ENCODE data around the gene GPR107.
A peak's percentile ranks its signal among the peaks of the same experiment; 100 is the strongest.

GPR107 gene

DNA sequence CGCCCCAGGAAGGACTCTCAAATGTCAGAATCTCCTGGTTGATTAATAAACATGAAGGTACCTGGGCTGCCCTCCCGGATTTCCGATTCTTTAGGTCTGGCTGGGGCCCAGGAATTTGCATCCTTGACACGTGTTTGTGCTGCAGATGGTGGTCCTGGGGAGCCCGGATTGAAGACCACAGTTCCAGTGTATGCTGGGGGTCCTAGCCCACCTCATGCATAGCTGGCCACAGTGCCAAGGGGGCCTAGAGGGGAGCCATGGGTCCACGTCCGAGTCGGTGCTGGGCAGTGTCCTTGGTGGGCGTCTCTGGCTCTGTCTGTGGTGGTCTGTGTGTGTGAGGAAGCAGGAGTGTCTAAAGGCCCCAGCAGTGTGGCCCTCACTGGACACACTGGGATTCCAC lies 121.6 kb downstream of the GPR107 start:
- Histone ChIP-seq H3K79me2 (ENCODE audit: control insufficient read depth, insufficient read depth, low read length, unreplicated experiment) (peaks cover 70% of the 10 kb centered on the region), H3K4me3 (ENCODE audit: low read depth, low read length) (no peak overlapping the region), H2AFZ (ENCODE audit: low read length, unreplicated experiment) (no peak overlapping the region), H3K27me3 (ENCODE audit: insufficient read depth, low read length) (no peaks in the 10 kb centered on the region), H3K27ac (ENCODE audit: low read depth, low read length) (no peak overlapping the region), H3K36me3 (ENCODE audit: insufficient read depth, low read length) (no peaks in the 10 kb centered on the region), H3K4me1 (ENCODE audit: control insufficient read depth, insufficient read depth, low read length, unreplicated experiment) (peaks cover 8% of the 10 kb centered on the region)

GRCh38 chr9:130176760-130177159 lies 123.1 kb downstream of the GPR107 start:
- no peak overlapping the region for H3K27ac ChIP-seq (ENCODE audit: low read depth, low read length)
- no peaks in the 10 kb centered on the region for H3K36me3 ChIP-seq (ENCODE audit: insufficient read depth, low read length)
- H2AFZ ChIP-seq (ENCODE audit: low read length, unreplicated experiment), result no peak overlapping the region
- peaks cover 6% of the 10 kb centered on the region for H3K4me1 ChIP-seq (ENCODE audit: control insufficient read depth, insufficient read depth, low read length, unreplicated experiment)
- peaks cover 84% of the 10 kb centered on the region for H3K79me2 ChIP-seq (ENCODE audit: control insufficient read depth, insufficient read depth, low read length, unreplicated experiment)
- no peaks in the 10 kb centered on the region for H3K27me3 ChIP-seq (ENCODE audit: insufficient read depth, low read length)
- H3K4me3 ChIP-seq (ENCODE audit: low read depth, low read length), result no peak overlapping the region

DNA sequence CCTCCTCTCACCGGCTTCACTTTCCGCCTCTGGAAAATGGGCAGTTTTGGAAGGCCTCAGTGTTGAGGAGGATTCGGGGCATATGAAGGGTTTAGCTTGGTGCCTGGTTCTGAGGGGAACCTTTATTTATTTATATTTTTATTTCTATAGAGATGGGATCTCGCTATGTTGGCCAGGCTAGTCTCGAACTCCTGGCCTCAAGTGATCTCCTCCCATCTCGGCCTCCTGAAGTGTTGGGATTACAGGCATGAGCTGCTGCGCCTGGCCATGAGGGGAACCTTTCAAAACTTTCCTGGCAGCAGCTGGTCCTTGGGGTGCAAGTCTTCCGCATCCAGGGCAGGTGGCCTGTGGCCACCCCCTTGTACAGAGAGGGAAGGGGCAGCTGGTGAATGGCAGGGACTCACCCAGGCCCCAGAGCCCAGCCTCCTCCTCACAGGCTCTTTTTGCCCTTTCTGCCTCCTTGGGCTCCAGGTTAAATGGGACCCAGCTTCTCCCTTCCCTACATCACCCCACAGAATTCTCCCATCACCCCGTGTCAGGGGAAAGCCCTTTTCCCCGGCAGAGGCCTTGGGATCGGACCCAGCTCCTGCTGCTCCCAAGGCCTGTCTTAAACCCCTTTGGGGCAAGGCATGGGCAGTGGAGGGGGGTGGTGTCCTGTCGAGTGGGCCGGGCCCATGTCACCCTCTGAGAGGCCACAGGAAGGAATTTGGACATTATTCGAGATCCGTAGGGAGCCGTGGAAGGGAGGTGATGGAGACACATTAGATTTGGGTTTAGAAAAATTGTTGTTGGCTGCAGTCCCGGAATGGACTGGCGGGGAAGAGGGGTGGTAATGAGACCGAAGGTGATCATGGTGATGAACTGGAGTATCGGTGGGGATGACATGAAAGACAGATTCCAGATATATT lies 124.4 kb downstream of the GPR107 start:
- no peak overlapping the region for H3K4me3 ChIP-seq (ENCODE audit: low read depth, low read length)
- no peak overlapping the region for H2AFZ ChIP-seq (ENCODE audit: low read length, unreplicated experiment)
- no peak overlapping the region for H3K27ac ChIP-seq (ENCODE audit: low read depth, low read length)
- H3K4me1 ChIP-seq (ENCODE audit: control insufficient read depth, insufficient read depth, low read length, unreplicated experiment), result peaks cover 12% of the 10 kb centered on the region
- H3K27me3 ChIP-seq (ENCODE audit: insufficient read depth, low read length), result no peaks in the 10 kb centered on the region
- H3K79me2 ChIP-seq (ENCODE audit: control insufficient read depth, insufficient read depth, low read length, unreplicated experiment), result peaks cover 91% of the 10 kb centered on the region
- no peaks in the 10 kb centered on the region for H3K36me3 ChIP-seq (ENCODE audit: insufficient read depth, low read length)

DNA sequence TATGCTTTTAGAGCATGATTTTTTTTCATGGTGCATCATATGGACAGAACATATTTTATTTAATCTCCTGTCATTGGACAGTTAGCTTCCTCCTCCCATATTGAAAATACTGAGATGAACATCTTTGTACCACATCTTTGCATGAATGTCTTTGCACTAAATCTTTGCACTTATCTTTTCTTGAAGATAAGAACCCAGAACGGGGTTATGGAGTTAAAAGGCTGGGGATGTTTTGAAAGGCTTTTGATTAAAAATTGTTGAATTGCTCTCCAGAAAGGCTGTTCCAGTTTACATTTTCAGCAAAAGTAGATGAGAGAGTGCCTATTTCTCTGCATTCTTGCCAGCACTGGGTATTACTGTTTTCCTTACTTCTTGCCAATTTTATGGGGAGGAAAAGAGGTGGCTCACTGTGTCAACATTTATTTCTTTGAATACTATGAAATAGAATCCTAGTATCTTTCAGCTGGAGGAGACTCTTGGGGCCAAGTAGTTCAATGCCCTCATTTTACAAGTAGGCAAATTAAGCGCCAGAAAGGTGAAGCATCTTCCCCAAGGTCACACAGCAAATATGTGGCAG lies 125.7 kb downstream of the GPR107 start:
- H3K36me3 ChIP-seq (ENCODE audit: insufficient read depth, low read length), result no peaks in the 10 kb centered on the region
- H3K27me3 ChIP-seq (ENCODE audit: insufficient read depth, low read length), result no peaks in the 10 kb centered on the region
- peaks cover 18% of the 10 kb centered on the region for H3K4me1 ChIP-seq (ENCODE audit: control insufficient read depth, insufficient read depth, low read length, unreplicated experiment)
- no peak overlapping the region for H3K4me3 ChIP-seq (ENCODE audit: low read depth, low read length)
- H2AFZ ChIP-seq (ENCODE audit: low read length, unreplicated experiment), result no peak overlapping the region
- H3K79me2 ChIP-seq (ENCODE audit: control insufficient read depth, insufficient read depth, low read length, unreplicated experiment), result peaks cover 86% of the 10 kb centered on the region
- no peak overlapping the region for H3K27ac ChIP-seq (ENCODE audit: low read depth, low read length)

- Histone ChIP-seq H3K36me3 (ENCODE audit: insufficient read depth, low read length) (no peaks in the 10 kb centered on the region), H3K4me3 (ENCODE audit: low read depth, low read length) (no peak overlapping the region), H3K27ac (ENCODE audit: low read depth, low read length) (no peak overlapping the region), H3K27me3 (ENCODE audit: insufficient read depth, low read length) (no peaks in the 10 kb centered on the region), H2AFZ (ENCODE audit: low read length, unreplicated experiment) (no peak overlapping the region), H3K79me2 (ENCODE audit: control insufficient read depth, insufficient read depth, low read length, unreplicated experiment) (peaks cover 85% of the 10 kb centered on the region), H3K4me1 (ENCODE audit: control insufficient read depth, insufficient read depth, low read length, unreplicated experiment) (peaks cover 18% of the 10 kb centered on the region)
Measured at GRCh38 chr9:130180516-130180915, 126.8 kb downstream of the GPR107 start.

DNA sequence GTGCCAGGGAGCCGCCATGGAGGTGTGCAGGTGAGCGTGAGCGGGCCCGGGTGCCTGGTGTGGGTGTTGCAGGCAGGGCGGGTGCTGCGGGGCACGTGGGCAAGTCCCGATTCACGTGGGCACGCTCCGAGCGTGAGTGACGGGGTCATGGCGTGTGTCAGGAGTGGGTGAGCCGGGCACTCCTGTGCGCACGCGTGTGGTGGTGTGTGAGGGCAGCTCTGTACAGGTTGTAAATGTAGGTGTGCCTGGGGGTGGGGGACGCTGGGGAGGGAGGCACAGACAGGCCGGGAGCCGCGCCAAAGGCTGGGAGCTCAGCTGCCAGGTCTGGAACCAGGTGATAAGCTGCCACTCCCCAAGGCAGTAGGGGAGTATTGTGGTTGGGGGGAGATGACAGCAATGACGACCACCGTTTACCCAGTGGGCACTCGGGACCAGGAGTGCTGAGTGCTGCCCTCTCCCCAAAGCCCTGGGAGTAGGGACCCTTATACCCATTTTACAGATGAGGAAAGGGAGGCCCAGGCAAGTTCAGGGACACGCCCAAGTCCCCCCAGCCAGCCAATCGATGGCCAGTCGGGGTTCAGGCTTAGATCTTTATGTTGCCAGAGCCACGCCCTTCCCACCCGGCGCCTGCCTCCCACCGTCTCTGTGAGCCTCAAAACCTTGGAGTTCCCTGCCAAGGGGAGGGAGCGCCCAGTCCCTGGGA lies 128.1 kb downstream of the GPR107 start:
- Histone ChIP-seq H3K4me3 (ENCODE audit: low read depth, low read length) (no peak overlapping the region), H3K4me1 (ENCODE audit: control insufficient read depth, insufficient read depth, low read length, unreplicated experiment) (peaks cover 29% of the 10 kb centered on the region), H3K27ac (ENCODE audit: low read depth, low read length) (no peak overlapping the region), H2AFZ (ENCODE audit: low read length, unreplicated experiment) (no peak overlapping the region), H3K79me2 (ENCODE audit: control insufficient read depth, insufficient read depth, low read length, unreplicated experiment) (peaks cover 86% of the 10 kb centered on the region), H3K36me3 (ENCODE audit: insufficient read depth, low read length) (no peaks in the 10 kb centered on the region), H3K27me3 (ENCODE audit: insufficient read depth, low read length) (no peaks in the 10 kb centered on the region)

DNA sequence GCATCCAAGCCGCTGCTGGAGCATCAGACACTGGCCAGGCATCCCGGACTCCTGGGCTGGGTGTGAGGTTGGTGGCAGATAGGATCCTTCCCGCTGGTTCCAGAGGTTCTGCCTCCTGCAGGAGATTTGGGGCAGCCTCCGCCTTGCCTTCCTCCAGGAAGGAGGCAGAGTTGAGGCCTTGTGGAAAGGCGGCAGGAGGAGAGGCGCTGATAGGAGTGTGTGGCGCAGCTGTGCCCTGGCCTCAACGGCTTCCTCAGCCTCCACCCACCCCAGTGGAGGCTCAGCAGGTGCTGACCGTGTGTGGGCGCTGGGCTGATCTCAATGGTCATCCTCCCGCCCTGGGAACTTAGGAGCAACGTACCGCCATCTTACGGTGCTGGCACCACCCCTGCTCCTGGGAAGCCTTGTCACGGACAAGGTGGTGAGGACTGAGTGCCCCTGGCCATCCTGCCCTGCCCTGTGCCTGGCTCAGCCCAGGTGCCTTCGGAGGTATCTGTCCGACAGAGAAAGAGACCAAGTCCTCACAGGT lies 128.7 kb downstream of the GPR107 start:
- no peak overlapping the region for H3K27ac ChIP-seq (ENCODE audit: low read depth, low read length)
- peaks cover 35% of the 10 kb centered on the region for H3K4me1 ChIP-seq (ENCODE audit: control insufficient read depth, insufficient read depth, low read length, unreplicated experiment)
- H3K36me3 ChIP-seq (ENCODE audit: insufficient read depth, low read length), result no peaks in the 10 kb centered on the region
- no peak overlapping the region for H2AFZ ChIP-seq (ENCODE audit: low read length, unreplicated experiment)
- H3K4me3 ChIP-seq (ENCODE audit: low read depth, low read length), result no peak overlapping the region
- no peaks in the 10 kb centered on the region for H3K27me3 ChIP-seq (ENCODE audit: insufficient read depth, low read length)
- peaks cover 86% of the 10 kb centered on the region for H3K79me2 ChIP-seq (ENCODE audit: control insufficient read depth, insufficient read depth, low read length, unreplicated experiment)

DNA sequence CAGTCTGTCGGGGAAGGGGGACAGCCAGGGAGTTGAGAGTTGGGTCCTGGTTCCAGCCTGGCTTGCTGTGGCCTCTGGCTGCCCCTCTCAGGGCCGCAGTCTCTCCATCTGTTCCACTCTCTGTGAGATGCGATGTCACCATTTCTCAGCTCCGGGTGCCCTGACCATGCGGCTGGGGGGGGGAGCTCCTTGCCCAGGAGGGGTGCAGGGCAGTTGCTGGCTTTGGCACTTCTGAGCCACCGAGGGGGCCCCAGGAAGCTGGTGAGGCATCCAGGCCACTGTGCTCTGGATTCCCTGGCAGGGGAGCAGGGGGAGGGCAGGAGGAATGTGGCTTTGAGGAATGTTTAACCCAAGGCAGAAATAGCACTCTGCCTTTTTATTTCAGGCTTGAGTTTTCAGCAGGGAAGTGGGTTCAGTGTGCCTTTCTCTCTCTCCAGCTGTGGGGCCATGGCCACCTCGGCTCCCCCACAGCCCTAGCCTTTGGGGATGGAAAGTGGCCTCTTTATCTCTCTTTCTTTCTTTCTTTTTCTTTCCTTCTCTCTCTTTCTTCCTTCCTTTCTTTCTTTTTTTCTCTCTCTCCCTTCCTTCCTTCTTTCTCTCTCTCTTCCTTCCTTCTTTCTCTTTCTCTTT lies 129.5 kb downstream of the GPR107 start:
- H3K27me3 ChIP-seq (ENCODE audit: insufficient read depth, low read length), result no peaks in the 10 kb centered on the region
- no peaks in the 10 kb centered on the region for H3K36me3 ChIP-seq (ENCODE audit: insufficient read depth, low read length)
- peaks cover 87% of the 10 kb centered on the region for H3K79me2 ChIP-seq (ENCODE audit: control insufficient read depth, insufficient read depth, low read length, unreplicated experiment)
- H3K27ac ChIP-seq (ENCODE audit: low read depth, low read length), result peak overlapping the region; percentile 74
- peaks cover 43% of the 10 kb centered on the region for H3K4me1 ChIP-seq (ENCODE audit: control insufficient read depth, insufficient read depth, low read length, unreplicated experiment)
- H3K4me3 ChIP-seq (ENCODE audit: low read depth, low read length), result peak overlapping the region; percentile 43
- H2AFZ ChIP-seq (ENCODE audit: low read length, unreplicated experiment), result no peak overlapping the region

GRCh38 chr9:130185017-130185416 lies 131.3 kb downstream of the GPR107 start:
- Histone ChIP-seq H3K27ac (ENCODE audit: low read depth, low read length) (no peak overlapping the region), H3K4me3 (ENCODE audit: low read depth, low read length) (no peak overlapping the region), H3K36me3 (ENCODE audit: insufficient read depth, low read length) (no peaks in the 10 kb centered on the region), H3K4me1 (ENCODE audit: control insufficient read depth, insufficient read depth, low read length, unreplicated experiment) (peaks cover 54% of the 10 kb centered on the region), H2AFZ (ENCODE audit: low read length, unreplicated experiment) (no peak overlapping the region), H3K27me3 (ENCODE audit: insufficient read depth, low read length) (no peaks in the 10 kb centered on the region), H3K79me2 (ENCODE audit: control insufficient read depth, insufficient read depth, low read length, unreplicated experiment) (peaks cover 88% of the 10 kb centered on the region)

DNA sequence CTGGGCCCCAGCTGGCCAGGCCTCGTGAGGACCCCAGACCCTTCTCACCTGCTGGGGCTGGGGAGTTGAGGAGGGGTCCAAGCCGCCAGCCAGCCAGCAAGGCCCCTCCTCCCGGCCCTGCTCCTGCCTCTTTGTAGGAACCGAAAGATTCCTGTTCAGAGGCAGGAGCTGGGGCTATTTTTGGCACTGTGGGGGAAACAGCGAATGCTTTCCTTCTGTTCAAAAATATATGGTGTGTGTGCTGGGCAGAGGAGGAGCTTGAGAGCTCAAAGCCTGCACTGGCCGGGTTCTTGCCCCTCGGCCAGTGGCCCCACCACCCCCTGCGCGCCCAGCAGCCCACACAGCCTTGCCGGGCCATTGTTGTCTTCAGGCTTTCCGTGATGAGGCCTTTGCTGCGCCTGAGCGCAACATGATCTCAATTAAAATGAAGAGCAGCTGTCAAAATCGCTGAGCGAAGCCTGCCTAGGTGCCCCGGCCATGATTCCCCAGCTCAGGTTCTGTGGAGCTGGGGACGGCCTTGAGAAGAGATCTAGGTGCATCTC lies 131.9 kb downstream of the GPR107 start:
- Histone ChIP-seq H3K27me3 (ENCODE audit: insufficient read depth, low read length) (no peaks in the 10 kb centered on the region), H2AFZ (ENCODE audit: low read length, unreplicated experiment) (no peak overlapping the region), H3K4me3 (ENCODE audit: low read depth, low read length) (no peak overlapping the region), H3K79me2 (ENCODE audit: control insufficient read depth, insufficient read depth, low read length, unreplicated experiment) (peaks cover 88% of the 10 kb centered on the region), H3K27ac (ENCODE audit: low read depth, low read length) (no peak overlapping the region), H3K4me1 (ENCODE audit: control insufficient read depth, insufficient read depth, low read length, unreplicated experiment) (peaks cover 59% of the 10 kb centered on the region), H3K36me3 (ENCODE audit: insufficient read depth, low read length) (no peaks in the 10 kb centered on the region)
